Cardiac septum (tissue), 1 donor: Measurements from ENCODE around the gene ENOX1. TPM values are rescaled to one million over a fixed set of nuclear protein-coding genes. Genes with fewer than 3 reads are reported as not detected.

Experiments used
- DNase-seq: peaks from one replicate; pipeline ENCODE4 v3.0.0-alpha.2; 2020; ENCODE audit warnings: low spot score
- intact Hi-C: fragments of 100-400 bp; cut with DNase I; formaldehyde crosslinking; loops from one replicate; pipeline ENCODE4 v1.14.0; 2022
- total RNA-seq: library from RNA; stranded (reverse); fragmentation: NEBNext Ultra II Directional; extraction: Animal tissue kit (Norgen Biotek cat#: 25700); gene quantifications from one replicate; pipeline ENCODE4 v1.2.1, GENCODE V29; 2021
- donor health status: DM: no; HTN: no; CAD: no.

The ENOX1 gene
- total RNA-seq, 1 donor from 2014 or later = 6.6 TPM

GRCh38 chr13:43294412-43294811, 492.4 kb downstream of the ENOX1 start:
- no peak for DNase-seq
- intact Hi-C loops = no loop called here

GRCh38 chr13:43293986-43294385, 492.8 kb downstream of the ENOX1 start:
- intact Hi-C loops = no loop called here
- no peak for DNase-seq

- DNase-seq = no peak
- intact Hi-C loops = no loop called here
Measured at GRCh38 chr13:43293561-43293960, 493.2 kb downstream of the ENOX1 start.

- no peak for DNase-seq
- intact Hi-C loops = no loop called here
Measured at GRCh38 chr13:43293008-43293407, 493.8 kb downstream of the ENOX1 start.

- intact Hi-C loops = no loop called here
- no peak for DNase-seq
Measured at GRCh38 chr13:43291287-43292060, 495.3 kb downstream of the ENOX1 start.

GRCh38 chr13:43289470-43290255, 497.1 kb downstream of the ENOX1 start:
- DNase-seq = no peak
- intact Hi-C loops = no loop called here

- intact Hi-C loops = no loop called here
- no peak for DNase-seq
Measured at GRCh38 chr13:43286751-43287150, 500.0 kb downstream of the ENOX1 start.

GRCh38 chr13:43285933-43286597, 500.7 kb downstream of the ENOX1 start:
- DNase-seq = no peak
- intact Hi-C loops = no loop called here

GRCh38 chr13:43284162-43284561, 502.6 kb downstream of the ENOX1 start:
- intact Hi-C loops = no loop called here
- DNase-seq = no peak

GRCh38 chr13:43279696-43280095, 507.1 kb downstream of the ENOX1 start:
- no peak for DNase-seq
- intact Hi-C loops = no loop called here

GRCh38 chr13:43278127-43278526, 508.6 kb downstream of the ENOX1 start:
- DNase-seq = no peak
- intact Hi-C loops = no loop called here

GRCh38 chr13:43277142-43277541, 509.6 kb downstream of the ENOX1 start:
- DNase-seq = no peak
- intact Hi-C loops = no loop called here

GRCh38 chr13:43274881-43275280, 511.9 kb downstream of the ENOX1 start:
- intact Hi-C loops = no loop called here
- DNase-seq = no peak

- intact Hi-C loops = no loop called here
- no peak for DNase-seq
Measured at GRCh38 chr13:43273362-43273761, 513.4 kb downstream of the ENOX1 start.

- intact Hi-C loops = no loop called here
- no peak for DNase-seq
Measured at GRCh38 chr13:43272851-43273250, 513.9 kb downstream of the ENOX1 start.

GRCh38 chr13:43271152-43271551, 515.6 kb downstream of the ENOX1 start:
- DNase-seq = no peak
- intact Hi-C loops = no loop called here

GRCh38 chr13:43270130-43270830, 516.5 kb downstream of the ENOX1 start:
- DNase-seq = no peak
- intact Hi-C loops = no loop called here

- no peak for DNase-seq
- intact Hi-C loops = no loop called here
Measured at GRCh38 chr13:43269037-43269481, 517.7 kb downstream of the ENOX1 start.

GRCh38 chr13:43268632-43269031, 518.1 kb downstream of the ENOX1 start:
- intact Hi-C loops = no loop called here
- no peak for DNase-seq

- no peak for DNase-seq
- intact Hi-C loops = no loop called here
Measured at GRCh38 chr13:43267916-43268315, 518.9 kb downstream of the ENOX1 start.
